Mucosa of descending colon (tissue), 3 donors: Measurements from ENCODE around the gene SDK2. TPM values are rescaled to one million over a fixed set of nuclear protein-coding genes. Genes with fewer than 3 reads are reported as not detected.

Experiments used
- ATAC-seq: fragments of 200-7000 bp; cut with Tn5 transposase; one replicate; pipeline ENCODE4 v1.9.1; 2020; ENCODE audit warnings: mild to moderate bottlenecking, moderate library complexity
- DNase-seq, 3 donors: peaks; one replicate each; pipeline ENCODE4 v3.0.0-alpha.2; 2020
- H3K36me3 ChIP-seq: fragments of 200-600 bp; one replicate; pipeline ENCODE4 v1.8.0; 2021; ENCODE audit warnings: low read depth, mild to moderate bottlenecking
- H3K4me1 ChIP-seq: fragments of 200-600 bp; one replicate; pipeline ENCODE4 v1.8.0; 2021; ENCODE audit warnings: low read depth, mild to moderate bottlenecking
- H3K4me3 ChIP-seq: fragments of 200-600 bp; one replicate; pipeline ENCODE4 v1.8.0; 2021; ENCODE audit warnings: mild to moderate bottlenecking
- H3K9me3 ChIP-seq: fragments of 200-600 bp; one replicate; pipeline ENCODE4 v1.8.0; 2021; ENCODE audit warnings: mild to moderate bottlenecking
- intact Hi-C, 2 donors: fragments of 100-400 bp; cut with DNase I in 1 of 2; cut with micrococcal nuclease in 1 of 2; formaldehyde crosslinking; loops; one replicate each; pipeline versions ENCODE4 v1.11.0 to v1.11.1; 2022; cut with DNase I, micrococcal nuclease
- total RNA-seq, 3 donors: library from RNA; stranded (reverse); fragmentation: NEBNext Ultra II Directional in 2 of 3; extraction: Animal tissue kit (Norgen Biotek cat#: 25700) in 2 of 3; gene quantifications; one replicate each; pipeline versions ENCODE4 v1.2.1 to v1.2.4, GENCODE V29; 2021 to 2023
- TF ChIP-seq, protein P1 (sequence below): fragments of 200-600 bp; IDR thresholded peaks from one replicate; pipeline ENCODE4 v1.8.0; 2022; ENCODE audit warnings: antibody characterized with exemption, mild to moderate bottlenecking
- donor health status: DM: no; HTN: no; CAD: no; lungs with moderate emphysema.
- donor health status: DM: no; HTN: no; CAD: no.
- donor health status: DM: no; HTN: yes; CAD: no.

Gene SDK2
- total RNA-seq, 3 donors from 2014 or later, result 1.2 to 1.6 (median 1.3) TPM

DNA sequence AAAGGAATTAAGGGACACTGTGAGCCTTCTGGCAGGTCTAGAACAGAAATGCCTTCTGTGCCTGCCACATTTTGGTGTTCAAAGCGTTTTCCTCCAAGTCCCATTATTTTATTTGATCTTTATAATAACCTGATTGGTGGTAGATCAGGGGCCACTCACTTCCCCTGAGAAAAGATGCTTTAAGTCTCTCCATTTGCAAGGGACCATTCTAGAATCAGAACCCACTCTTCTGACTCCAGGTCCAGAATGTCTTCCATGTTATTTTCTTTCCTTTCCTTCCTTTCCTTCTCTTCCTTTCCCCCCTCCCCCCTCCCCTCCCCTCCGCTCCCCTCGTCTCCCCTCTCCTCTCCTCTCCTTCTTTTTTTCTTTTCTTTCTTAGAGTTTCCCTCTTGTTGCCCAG lies 313.2 kb downstream of the SDK2 start:
- peaks cover 8% of the 10 kb centered on the region for H3K4me1 ChIP-seq
- no peaks in the 10 kb centered on the region for H3K36me3 ChIP-seq
- H3K9me3 ChIP-seq, result no peaks in the 10 kb centered on the region
- ATAC-seq (no peak), DNase-seq (no peak)
- intact Hi-C loops, result no loop called here
- TF ChIP-seq, protein P1, sequence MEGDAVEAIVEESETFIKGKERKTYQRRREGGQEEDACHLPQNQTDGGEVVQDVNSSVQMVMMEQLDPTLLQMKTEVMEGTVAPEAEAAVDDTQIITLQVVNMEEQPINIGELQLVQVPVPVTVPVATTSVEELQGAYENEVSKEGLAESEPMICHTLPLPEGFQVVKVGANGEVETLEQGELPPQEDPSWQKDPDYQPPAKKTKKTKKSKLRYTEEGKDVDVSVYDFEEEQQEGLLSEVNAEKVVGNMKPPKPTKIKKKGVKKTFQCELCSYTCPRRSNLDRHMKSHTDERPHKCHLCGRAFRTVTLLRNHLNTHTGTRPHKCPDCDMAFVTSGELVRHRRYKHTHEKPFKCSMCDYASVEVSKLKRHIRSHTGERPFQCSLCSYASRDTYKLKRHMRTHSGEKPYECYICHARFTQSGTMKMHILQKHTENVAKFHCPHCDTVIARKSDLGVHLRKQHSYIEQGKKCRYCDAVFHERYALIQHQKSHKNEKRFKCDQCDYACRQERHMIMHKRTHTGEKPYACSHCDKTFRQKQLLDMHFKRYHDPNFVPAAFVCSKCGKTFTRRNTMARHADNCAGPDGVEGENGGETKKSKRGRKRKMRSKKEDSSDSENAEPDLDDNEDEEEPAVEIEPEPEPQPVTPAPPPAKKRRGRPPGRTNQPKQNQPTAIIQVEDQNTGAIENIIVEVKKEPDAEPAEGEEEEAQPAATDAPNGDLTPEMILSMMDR, result no peak
- no peak overlapping the region for H3K4me3 ChIP-seq

DNA sequence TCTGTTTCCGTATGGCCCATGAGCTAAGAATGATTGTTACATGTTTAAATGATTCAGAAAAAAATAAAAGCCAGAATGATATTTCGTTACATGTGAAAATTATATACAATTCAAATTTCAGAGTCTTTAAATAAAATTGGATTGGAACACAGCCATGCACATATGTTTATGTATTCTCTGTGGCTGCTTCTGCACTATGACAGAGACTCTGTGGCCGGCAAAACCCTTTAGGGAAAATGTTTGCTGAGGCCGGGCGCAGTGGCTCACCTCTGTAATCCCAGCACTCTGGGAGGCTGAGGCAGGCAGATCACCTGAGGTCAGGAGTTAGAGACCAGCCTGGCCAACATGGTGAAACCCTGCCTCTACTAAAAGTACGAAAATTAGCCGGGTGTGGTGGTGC lies 316.6 kb downstream of the SDK2 start:
- DNase-seq (no peak), ATAC-seq (no peak)
- TF ChIP-seq, protein P1, result no peak
- intact Hi-C loops, result no loop called here
- no peaks in the 10 kb centered on the region for H3K4me1 ChIP-seq
- H3K4me3 ChIP-seq, result no peak overlapping the region
- no peaks in the 10 kb centered on the region for H3K9me3 ChIP-seq
- H3K36me3 ChIP-seq, result no peaks in the 10 kb centered on the region

DNA sequence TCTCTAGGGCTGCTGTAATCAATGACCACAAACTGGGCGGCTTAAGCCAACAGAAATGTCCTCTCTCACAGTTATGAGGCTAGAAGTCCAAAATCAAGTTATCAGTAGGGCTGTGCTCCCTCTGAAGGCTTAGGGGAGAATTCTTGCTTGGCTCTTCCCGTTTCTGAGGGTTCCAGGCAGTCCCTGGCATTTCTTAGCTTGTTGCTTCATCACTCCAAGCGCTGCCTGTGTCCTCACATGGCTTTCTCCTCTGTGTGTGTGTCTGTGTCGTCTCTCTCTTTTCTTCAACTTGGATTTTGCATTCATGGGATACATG lies 318.8 kb downstream of the SDK2 start:
- H3K9me3 ChIP-seq, result no peaks in the 10 kb centered on the region
- ATAC-seq (peak; percentile 49), DNase-seq (no peak)
- TF ChIP-seq, protein P1, result no peak
- intact Hi-C loops, result no loop called here
- H3K4me3 ChIP-seq, result no peak overlapping the region
- H3K36me3 ChIP-seq, result no peaks in the 10 kb centered on the region
- no peaks in the 10 kb centered on the region for H3K4me1 ChIP-seq

DNA sequence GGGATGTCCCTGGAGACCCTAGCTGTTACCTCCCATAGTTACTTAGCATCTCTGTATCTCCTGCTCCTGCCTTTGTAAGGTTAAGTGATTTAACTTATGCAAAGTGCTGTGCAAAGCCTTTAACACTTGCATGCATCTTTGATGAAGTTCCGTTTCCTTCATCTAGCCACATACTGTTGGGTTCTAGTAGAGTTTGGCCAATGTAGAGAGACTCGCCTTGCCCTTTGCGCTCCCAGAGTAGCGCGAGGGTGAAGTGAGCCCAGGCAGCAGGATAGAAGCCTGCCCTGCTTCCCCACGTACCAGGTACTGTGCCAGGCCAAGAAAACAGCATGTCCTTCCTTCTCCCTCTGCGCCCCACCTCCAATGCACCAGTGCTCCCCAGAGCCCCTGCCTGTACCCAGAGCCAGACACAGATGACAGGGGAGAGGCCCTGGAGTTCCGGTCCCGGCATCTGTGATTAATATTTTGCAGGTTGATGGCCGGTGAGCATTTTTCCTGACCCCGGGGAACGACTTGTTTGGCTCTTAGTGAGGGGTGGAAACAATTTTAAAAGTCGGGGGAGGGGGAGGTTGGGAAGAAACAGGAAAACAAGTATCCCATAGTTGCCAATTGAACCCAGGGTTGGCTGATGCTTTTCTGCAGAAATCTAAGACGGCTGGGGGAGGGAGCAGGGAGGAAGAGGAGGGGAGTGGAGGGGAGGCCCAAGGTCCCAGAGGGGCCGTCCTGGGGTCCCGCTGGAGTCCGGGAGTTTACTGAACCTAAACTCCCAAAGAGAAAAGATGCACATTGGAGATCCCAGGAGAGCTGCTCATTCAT lies 319.3 kb downstream of the SDK2 start:
- Histone ChIP-seq H3K9me3 (no peaks in the 10 kb centered on the region), H3K4me3 (no peak overlapping the region), H3K36me3 (no peaks in the 10 kb centered on the region), H3K4me1 (no peaks in the 10 kb centered on the region)
- ATAC-seq, result no peak
- TF ChIP-seq, protein P1, result no peak
- intact Hi-C loops, result no loop called here
- no peak for DNase-seq

DNA sequence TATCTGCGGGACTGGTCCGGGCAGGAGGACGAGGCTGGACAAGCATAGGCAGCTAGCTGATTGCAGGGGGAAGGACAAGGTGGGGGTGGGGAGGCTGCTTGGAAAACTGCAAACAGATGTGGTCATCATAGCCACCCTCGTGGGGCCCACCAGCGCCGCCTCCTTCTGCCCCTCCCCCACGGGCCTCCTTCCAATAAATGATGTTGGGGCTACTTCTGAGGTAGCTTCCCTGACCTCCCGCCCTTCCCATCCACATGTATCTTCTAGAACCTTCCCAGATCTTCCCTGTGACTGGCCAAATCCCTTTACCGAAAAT lies 320.1 kb downstream of the SDK2 start:
- ATAC-seq (no peak), DNase-seq (no peak)
- TF ChIP-seq, protein P1, result no peak
- intact Hi-C loops, result no loop called here
- no peaks in the 10 kb centered on the region for H3K4me1 ChIP-seq
- H3K9me3 ChIP-seq, result no peaks in the 10 kb centered on the region
- no peaks in the 10 kb centered on the region for H3K36me3 ChIP-seq
- no peak overlapping the region for H3K4me3 ChIP-seq
